Occipital lobe (tissue), 3 donors: ENCODE measurements around the gene DTL. TPM values are rescaled to one million over a fixed set of nuclear protein-coding genes. Genes with fewer than 3 reads are reported as not detected.

Experiments used
- DNase-seq: peaks from one replicate; lab custom pipeline; 2025; lab: John Stamatoyannopoulos, UW
- small RNA-seq: library from RNA; depleted of rRNA; stranded (forward); fragments of <200 nt; gene quantifications from one replicate; pipeline ENCODE3, GENCODE V24; 2014
- total RNA-seq: library from RNA; depleted of rRNA; stranded (reverse); fragments of >200 nt; gene quantifications from one replicate; pipeline ENCODE4 v1.2.3, GENCODE V29; 2014

Gene DTL
- total RNA-seq, 1 donor from 2014 or later = 2.7 TPM

DNA sequence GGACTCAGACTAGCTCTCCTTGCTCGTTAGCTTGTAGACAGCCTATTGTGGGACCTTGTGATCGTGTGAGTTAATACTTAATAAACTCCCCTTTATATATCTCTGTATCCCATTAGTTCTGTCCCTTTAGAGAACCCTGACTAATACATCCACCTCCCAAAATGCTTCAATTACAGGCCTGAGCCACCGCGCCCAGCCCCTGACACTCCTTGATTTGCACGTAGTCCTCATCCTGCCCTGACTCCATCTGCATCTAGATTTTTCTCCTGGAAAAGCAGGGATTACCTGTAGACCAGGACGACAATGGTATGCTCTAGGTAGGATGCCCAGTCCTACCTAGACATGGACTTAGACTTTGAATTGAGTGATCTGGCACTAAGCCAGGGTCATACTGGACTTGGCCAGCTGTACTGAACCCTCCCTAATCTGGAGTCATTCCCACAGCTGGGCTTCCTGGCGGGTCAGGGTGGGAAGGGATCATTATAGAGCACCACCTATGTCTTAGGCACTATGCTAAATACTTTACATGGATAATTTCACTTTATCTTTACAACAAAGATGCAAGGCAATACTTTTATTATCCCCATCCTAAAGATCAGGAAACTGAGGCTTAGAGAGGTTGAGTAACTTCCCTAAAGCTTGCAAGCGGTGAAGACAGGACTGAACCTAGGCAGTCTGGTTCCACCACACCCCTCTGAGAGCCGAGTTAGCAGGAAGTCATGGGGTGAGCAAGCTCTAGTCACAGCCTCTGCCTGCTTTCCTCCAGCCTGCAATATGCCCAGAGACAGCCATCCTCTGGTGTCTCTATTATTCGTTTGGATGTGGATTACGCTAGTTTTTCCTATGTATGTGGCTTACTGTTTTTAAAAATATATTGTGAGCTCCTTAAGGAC, 89.4 kb downstream of the DTL start:
- DNase-seq = no peak

DNA sequence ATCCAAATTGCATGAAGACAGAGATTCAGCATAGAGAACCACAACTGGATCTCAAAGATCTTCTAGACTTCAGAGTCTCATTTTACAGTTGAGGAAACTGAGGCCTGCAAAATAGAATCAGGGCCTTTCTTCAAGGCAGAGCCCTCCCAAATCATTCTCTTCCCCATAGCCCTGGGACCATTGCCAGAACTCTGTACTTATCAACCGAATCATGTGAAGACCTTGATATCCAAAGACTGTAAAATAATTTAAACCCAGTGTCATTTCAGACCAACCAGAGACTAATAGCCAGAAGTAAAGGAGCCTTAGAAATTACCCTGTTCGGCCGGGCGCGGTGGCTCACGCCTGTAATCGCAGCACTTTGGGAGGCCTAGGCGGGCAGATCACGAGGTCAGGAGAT, 90.1 kb downstream of the DTL start:
- DNase-seq = no peak

DNA sequence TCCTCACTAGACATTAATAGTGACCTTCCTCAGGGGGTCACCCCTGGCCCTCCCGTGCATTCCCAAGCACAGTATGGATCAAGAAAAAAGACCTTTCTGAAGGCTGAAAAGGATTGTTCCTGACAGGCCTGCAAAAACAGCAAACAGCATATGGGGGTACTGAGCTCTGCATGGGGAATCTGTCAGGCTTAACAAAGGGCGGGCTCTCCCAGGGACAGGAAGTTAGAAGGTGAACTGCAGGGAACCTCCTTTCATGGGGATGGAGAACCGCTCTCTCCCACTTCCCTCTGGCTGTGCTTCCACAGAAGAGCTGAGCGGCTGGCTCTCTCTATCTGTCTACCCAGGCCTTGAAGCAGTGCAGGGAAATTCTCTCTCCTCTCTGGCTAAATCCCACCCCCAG, 91.7 kb downstream of the DTL start:
- no peak for DNase-seq

DNA sequence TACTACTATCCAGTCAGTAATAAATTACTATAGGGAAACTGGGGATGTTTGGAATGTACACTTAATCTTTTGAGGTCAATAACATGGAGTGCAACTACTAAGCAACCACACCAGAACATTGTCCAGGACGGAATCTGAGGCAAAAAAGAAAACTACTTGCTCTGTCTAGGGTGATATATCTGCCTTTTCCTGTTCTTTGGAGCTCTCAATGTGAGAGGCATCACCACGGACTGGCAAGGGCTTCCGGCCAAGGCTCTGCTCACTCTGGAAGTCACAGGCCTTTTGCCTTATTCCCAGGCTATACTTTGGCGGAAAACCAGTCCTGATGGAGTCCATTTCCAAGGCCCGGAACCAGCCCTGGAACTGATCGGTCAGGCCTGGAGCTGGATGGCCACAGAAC, 94.2 kb downstream of the DTL start:
- DNase-seq = no peak

DNA sequence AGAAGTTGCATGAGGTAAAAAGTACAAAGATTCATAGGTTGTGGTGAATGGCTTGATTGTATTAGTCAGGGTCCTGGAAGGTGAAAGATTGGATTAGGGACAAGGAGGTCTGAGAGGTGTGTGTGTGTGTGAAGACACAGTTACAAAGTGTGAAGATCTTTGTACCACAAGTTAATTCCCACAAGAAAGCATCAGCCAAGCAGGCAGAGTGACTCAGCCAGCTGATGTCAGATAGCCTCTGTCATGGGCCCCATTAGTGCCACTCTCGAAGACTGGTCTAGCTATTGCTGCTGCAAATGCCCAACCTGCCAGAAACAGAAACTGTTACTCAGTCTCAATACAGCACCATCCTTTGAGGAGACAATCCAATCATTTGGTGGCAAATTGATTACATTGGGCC, 96.5 kb downstream of the DTL start:
- DNase-seq = no peak

DNA sequence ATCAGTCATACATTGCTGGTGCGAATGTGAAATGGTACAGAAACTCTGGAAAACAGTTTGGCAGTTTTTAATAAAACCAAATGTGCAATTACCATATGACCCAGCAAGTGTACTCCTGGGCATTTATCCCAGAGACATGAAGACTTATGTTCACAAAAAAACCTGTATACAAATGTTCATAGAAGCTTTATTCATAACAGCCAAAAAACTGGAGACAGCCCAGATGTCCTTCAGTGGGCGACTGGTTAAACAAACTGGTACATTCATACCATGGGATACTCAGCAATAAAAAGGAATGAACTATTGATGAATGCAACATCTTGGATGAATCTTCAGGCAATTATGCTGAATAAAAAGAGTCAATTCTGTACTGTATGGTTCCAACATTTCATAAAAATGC, 97.8 kb downstream of the DTL start:
- DNase-seq = no peak

GRCh38 chr1:212135166-212135565, 99.6 kb downstream of the DTL start:
- no peak for DNase-seq

GRCh38 chr1:212137854-212138253, 102.3 kb downstream of the DTL start:
- no peak for DNase-seq

GRCh38 chr1:212138457-212138856, 102.9 kb downstream of the DTL start:
- no peak for DNase-seq

DNA sequence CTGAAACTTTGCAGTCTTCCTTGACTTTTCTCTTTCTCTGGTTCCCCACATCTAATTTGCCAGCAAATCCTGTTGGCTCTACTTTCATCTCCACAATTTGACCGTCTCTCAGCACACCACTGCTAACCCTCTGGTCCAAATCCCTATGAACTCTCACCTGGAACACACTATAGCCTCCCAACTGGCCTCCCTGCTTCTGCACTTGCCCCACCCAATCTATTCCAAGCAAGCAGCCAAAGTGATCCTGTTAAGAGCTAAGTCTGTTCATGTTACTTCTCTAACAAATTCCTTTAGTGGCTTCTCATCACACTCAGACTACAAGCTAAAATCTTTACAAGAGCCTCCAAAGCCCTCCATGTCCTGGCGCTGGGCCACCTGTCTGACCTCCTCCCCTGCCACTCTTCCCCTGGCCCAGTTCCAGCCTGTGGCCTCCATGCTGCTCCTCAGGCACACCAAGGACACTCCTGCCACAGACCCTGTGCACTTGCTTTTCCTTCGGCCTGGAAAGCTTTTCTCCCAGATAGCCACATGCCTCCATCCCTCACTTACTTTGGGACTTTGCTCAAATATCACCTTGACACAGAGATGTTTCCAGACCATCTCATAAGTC, 104.1 kb downstream of the DTL start:
- no peak for DNase-seq

DNA sequence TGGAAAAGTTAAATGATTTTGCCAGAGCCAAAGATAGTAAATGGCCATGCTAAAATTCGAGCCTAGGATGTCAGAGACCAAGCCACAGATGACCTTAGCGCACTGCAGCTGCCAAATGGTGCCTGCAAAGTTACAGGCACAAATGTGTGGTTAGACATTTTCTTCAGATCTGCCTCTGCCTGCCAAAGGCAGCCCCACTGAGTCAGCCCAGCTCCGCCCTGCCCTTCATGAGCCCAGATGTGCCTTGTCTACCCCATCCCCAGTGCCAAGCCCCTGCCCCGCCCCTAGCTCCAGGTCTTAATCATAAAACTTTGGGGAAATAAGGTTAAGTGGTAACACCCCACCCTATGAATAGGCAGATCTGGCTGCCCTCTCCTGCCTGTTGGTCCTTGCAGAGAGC, 105.9 kb downstream of the DTL start:
- no peak for DNase-seq

DNA sequence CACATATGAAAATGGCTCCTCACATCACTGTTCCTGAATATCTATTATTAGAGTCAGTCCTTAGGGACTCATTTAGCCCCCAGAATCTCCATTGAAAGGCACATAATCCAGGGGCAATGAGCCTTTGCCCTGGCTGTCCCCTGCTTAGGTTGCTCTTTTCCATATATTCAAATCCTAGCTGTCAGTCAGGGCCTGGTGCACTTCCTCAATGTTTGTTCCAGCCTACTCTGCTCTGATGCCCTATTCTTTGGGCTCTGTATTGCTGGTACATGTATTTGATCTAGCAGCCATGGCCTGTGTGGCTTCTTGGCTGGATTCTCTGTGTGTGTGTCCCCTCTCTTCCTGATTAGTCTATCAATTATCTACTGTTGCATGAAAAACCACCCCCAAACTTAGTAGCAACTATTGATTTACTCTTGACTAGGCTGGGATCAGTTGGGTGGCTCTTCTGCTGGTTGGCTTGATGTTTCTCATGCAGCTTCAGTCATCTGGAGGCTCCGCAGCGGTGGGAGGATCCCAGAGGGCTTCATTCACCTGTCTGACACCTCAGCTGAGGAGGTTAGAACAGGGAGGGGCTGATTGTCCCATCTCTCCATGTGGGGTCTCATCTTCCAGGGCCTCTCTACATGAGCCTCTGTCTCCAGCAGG, 107.5 kb downstream of the DTL start:
- no peak for DNase-seq

DNA sequence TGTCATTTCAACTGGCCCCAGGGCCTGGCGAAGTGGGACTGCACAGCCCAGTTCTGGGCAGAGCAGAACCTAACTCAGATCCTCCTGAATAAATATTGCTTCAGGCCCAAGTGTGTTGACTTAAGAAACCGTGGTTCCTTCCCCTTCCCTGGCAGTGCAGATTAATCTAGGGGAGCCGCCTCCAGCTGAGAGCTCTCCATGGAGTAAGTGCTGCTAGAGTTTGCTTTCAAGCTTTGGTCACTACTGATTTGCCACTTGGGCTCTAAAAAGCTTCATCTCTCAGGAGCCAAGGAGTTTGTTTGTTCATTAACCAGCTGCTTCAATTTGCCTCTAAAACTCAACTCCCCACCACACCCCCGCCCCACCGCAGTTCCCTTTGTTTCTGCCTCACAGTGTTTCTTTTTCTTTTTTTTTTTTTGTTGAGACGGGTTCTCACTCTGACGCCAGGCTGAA, 112.1 kb downstream of the DTL start:
- DNase-seq = no peak

- no peak for DNase-seq
Measured at GRCh38 chr1:212149566-212149965, 114.0 kb downstream of the DTL start.

- no peak for DNase-seq
Measured at GRCh38 chr1:212152308-212152693, 116.8 kb downstream of the DTL start.

GRCh38 chr1:212152869-212153268, 117.3 kb downstream of the DTL start:
- DNase-seq = no peak

GRCh38 chr1:212153635-212154034, 118.1 kb downstream of the DTL start:
- no peak for DNase-seq

Small RNA genes lying within 50 kb of the gene (small RNA-seq; reads per million reads assigned to genes)
- gene MIR3122 (not detected), gene RF00568 (not detected), gene RN7SKP98 (not detected)

Other genes with a start within 250 kb of the DTL start
- 97.9 TPM for gene LPGAT1, start 205.0 kb upstream of the DTL start, total RNA-seq
- gene INTS7, start 191 bp upstream of the DTL start, total RNA-seq = 39.5 TPM
- 34.5 TPM for gene PPP2R5A, start 249.7 kb downstream of the DTL start, total RNA-seq